AG09309 (cell line): ENCODE results near the gene CEP41.

Experiments used
- DNase-seq: peaks from one replicate; pipeline ENCODE4 v3.0.0-alpha.2; 2010; ENCODE audit warnings: low read depth
- H3K4me3 ChIP-seq: 2 replicates; pipeline ENCODE4 v1.5.1; 2011; ENCODE audit warnings: mild to moderate bottlenecking, low read depth, low read length, moderate library complexity; ENCODE audit not compliant: control insufficient read depth
- TF ChIP-seq, protein P1 (sequence below): IDR thresholded peaks from 2 replicates; pipeline ENCODE4 v1.5.1; 2011; ENCODE audit warnings: mild to moderate bottlenecking, low read depth, low read length, inconsistent platforms; ENCODE audit not compliant: insufficient read depth, control insufficient read depth; ENCODE audit errors: missing control alignments

The CEP41 gene

DNA sequence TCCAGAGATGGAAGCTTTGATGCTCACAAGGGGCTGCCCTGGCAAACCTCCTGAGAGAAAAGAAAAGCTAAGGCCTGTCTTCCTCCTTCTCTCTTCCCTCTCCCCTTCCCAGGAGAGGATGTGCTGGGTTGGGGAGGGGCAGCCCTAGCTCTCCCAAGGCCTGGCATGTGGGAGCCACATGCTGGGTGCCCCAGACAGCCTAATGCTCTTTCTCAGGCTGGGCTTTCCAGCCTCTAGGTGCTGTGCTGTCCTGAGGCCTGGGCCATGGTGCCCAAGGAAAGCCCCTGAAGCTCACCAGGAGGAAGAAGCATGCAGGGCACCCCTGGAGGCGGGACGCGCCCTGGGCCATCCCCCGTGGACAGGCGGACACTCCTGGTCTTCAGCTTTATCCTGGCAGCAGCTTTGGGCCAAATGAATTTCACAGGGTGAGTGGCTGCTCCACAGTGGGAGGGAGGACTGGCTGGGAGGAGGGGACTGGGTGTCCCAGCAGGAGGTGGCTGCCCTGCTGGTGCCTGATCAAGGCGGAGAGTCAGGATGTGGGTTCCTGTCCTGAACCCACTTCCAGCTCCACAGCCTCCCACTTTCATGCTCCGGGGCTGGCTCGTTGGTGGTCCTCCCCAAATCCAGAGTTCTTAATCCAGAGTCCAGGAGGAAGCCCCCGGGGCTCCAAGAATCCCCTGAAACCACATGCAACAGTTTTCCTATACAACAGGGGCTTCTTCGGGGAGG, 94.5 kb downstream of the CEP41 start:
- TF ChIP-seq, protein P1, sequence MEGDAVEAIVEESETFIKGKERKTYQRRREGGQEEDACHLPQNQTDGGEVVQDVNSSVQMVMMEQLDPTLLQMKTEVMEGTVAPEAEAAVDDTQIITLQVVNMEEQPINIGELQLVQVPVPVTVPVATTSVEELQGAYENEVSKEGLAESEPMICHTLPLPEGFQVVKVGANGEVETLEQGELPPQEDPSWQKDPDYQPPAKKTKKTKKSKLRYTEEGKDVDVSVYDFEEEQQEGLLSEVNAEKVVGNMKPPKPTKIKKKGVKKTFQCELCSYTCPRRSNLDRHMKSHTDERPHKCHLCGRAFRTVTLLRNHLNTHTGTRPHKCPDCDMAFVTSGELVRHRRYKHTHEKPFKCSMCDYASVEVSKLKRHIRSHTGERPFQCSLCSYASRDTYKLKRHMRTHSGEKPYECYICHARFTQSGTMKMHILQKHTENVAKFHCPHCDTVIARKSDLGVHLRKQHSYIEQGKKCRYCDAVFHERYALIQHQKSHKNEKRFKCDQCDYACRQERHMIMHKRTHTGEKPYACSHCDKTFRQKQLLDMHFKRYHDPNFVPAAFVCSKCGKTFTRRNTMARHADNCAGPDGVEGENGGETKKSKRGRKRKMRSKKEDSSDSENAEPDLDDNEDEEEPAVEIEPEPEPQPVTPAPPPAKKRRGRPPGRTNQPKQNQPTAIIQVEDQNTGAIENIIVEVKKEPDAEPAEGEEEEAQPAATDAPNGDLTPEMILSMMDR: no peak
- H3K4me3 ChIP-seq: no peak overlapping the region
- no peak for DNase-seq

DNA sequence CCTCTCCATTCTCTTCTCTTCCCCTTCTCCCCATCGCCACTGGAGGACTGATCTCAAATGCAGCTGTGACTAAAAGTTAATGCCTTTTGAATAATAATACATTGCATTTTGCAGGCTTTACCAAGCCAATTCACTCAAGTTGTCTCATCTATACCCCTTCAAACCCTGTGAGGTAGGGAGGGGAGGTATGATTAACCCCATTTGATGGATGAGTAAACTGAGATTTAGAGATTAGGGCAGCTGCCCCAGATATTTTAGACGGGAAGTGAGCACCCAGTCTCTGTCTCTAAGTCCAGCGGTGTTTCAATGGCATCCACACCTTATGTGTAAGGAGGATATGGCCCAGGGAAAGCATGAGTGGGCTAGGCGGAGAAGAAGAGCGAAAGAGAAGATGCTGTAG, 95.1 kb downstream of the CEP41 start:
- TF ChIP-seq, protein P1: no peak
- DNase-seq: no peak
- no peak overlapping the region for H3K4me3 ChIP-seq

DNA sequence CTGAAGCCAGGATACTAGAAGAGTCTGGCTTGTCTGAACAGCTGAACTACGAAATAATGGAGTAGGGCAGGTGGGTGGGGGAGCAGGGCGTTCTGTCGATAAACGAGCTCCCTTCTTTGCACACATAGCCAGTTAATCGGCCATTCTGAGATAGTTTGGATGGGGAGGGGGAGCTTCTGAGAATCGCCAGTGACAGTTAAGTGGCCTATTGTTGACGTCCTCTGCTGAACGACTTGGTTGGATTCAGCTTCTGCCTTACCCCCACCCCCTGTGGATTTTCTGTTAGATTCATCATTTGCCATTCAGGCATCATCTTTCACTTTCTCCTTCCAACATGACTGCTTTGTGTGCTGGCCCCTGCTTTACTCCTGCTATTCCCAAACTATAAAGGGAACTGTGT, 95.7 kb downstream of the CEP41 start:
- DNase-seq: no peak
- no peak overlapping the region for H3K4me3 ChIP-seq
- TF ChIP-seq, protein P1: no peak

DNA sequence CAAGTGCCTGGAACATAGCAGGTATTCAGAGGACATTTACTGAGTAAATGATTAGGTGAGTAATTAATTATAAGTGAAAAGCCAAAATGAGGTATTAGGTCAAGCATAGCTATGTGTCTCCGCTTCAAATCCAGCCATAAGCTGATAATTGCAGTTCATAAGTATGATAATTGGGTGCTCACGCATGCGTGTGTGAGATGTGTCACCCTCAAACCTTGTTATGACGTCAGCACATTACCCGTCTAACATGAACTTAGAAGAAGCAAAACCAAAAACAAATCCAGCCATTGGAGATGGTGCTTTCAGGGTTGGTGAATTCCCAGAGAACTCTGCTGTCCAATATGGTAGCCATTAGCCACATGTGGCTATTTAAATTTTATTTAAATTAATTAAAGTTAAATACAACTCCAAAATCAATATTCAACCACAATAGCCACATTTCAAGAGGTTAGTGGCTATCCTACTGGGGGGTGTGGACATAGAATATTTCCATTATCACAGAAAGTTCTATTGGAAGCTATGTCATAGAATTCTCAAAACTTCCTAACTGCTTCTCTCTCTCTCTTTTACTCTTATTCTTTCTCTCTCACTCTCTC, 96.4 kb downstream of the CEP41 start, which contains the start of gene CPA5:
Gene CPA5 (plus strand): TSS at position 546 of the 596 bp plus-strand sequence. CDS start 1,670 bp downstream, outside the sequence.
- no peak within 1 kb of the TSS for H3K4me3 ChIP-seq
- TF ChIP-seq, protein P1: no peak
- no peak for DNase-seq
